NCI-H345 treated with DMSO at 0.1 percent for 48 hours (cell line): ENCODE measurements around the gene ADRA2A.

Source experiments
- DNase-seq: peaks from one replicate; lab custom pipeline; 2025; ENCODE audit not compliant: unreplicated experiment; lab: John Stamatoyannopoulos, UW

Gene ADRA2A

DNA sequence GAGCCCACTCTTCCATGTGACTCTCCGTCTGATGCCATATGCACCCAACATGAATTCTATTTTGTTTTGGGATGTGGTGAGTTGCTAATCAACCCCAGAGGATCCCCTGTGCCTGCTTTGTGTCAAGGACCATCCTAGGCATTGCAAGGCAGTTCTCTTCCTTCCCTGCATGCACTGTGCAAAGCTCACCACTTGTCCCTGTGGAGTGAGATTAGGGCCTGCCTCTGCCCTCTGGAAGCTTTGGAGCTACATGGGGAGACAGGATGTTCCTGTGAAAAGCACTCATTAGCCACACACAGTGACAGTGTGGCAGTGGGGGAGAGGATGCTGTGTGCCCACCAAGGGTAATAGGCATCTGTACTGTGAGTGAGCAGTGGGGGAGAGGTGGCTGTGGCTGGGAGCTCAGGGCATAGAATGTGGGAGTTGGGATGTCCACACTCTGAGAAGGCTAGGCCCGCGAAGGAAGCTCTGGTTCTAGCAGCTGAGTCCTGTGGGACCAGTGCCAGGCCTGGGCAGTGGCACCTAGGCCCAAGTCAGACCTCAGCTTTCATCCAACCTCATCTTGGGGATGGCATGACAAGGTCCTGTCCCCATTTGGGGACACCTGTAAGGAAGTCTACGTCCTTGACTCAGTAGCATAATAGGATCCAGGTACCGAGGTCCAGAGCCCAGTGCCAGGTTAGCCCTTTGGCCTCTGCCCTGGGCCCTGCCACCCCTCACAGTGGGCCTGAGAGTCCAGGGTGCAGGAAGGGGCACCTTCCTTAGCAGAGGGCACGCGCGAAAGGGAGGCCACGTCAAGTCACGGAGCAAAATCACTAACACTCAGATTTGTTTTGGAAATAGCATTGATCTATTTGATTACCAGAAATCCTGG lies 6.6 kb downstream of the ADRA2A start:
- no peak for DNase-seq

- no peak for DNase-seq
Observed at GRCh38 chr10:111084366-111085255, 7.8 kb downstream of the ADRA2A start.

DNA sequence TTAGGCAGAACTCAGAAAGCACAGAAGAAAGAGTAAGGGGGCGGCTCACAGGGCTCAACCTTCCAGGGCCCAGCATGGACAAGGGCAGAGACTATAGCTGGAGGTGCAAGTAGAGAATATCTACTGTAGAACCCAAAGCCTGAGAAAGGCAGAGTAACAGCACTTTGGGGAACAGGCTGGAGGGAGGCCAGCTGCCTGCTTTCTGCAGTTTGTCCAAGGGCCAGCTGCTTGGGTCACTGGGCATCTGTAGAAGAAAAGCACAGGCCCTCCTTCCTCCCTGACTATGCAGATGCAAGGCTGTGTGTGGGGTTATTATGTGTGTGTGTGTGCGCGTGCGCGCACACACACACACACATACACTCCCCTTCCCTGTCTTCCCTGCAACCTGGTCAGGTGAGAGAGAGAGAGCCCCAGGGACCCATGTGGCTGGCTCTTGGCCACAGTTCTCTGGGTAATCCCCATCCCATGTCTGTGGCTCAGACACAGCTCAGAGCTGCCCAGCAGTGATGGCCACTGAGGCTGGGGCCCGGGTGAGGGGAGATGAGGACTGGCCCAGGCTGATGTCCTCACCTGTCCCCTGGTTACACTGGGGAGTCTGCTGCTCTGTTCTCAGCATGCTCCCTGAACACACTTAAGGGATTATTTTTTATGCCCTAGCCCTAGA lies 9.0 kb downstream of the ADRA2A start:
- DNase-seq, result no peak

DNA sequence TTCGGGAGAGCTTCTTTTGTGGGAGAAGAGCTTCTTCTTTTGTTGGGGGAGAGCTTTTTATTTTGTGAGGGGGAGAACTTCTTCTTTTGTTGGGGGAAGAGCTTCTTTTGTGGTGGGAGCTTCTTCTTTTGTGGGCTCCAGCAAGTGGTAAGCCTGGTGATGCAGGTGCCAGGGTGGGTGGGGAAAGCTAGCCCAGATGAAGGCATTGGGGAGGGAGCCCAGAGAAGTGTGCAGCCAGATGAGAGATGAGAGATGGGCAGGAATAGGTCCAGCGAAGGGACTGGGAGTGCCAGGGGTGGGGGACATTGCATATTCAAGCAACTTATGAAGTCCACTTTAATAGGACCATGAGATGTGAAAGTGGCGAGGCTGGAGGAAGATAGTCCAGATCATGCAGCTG lies 9.7 kb downstream of the ADRA2A start:
- no peak for DNase-seq

DNA sequence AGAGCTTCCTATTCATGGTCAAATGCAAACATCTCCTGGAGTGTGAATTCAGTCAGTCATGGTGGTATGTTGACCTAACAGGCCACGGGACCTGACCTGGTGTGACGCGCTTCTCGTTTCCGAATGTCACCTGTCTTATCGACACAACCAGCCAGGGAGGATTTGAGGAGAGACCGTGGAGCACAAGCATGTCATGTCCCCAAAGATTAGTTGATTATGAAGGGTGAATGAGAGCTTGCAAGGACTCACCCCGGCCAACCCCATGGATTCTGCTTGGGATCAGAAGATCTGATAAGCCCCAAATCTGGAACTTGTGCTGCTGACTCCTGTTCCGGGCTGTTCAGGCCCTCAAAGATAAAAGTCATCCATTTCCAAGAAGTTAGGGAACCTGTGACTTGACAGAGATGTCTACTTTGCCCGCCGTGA lies 10.5 kb downstream of the ADRA2A start:
- no peak for DNase-seq

- no peak for DNase-seq
Observed at GRCh38 chr10:111087968-111088505, 11.2 kb downstream of the ADRA2A start.

DNA sequence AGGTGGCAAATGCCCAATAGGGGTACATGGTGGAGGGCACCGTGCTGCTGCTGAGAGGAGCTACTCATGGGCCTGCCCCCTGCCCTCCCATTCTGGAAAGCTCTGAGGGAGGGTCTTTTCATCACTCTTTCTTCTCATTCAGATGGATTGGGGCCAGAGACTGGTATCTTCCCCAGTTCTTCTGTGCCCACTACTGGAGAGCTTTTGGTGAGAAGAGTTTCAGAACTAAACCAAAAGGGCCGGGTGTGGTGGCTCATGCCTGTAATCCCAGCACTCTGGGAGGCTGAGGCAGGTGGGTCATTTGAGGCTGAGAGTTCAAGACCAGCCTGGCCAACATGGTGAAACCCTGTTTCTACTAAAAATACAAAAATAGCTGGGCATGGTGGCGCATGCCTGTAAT lies 12.5 kb downstream of the ADRA2A start:
- no peak for DNase-seq

DNA sequence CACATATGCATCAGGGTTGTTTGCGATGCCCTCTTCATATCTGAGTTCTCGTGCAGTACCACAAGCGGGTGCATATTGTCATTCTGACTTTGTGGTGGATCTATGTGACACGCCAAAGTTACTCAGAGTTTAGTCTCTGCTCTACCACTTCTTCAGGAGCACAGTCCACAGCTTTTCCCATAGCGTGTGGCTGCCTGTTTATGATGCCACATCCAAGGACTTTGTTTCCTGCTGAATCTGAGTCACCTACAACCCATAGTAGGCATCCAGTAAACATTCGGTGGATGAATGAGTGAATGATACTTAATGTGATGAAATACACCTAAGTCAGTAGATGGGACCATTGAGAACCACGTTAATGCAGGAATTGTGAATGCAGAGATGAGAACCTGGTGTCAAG lies 15.0 kb downstream of the ADRA2A start:
- DNase-seq, result no peak

- no peak for DNase-seq
Observed at GRCh38 chr10:111093741-111094380, 17.0 kb downstream of the ADRA2A start.

DNA sequence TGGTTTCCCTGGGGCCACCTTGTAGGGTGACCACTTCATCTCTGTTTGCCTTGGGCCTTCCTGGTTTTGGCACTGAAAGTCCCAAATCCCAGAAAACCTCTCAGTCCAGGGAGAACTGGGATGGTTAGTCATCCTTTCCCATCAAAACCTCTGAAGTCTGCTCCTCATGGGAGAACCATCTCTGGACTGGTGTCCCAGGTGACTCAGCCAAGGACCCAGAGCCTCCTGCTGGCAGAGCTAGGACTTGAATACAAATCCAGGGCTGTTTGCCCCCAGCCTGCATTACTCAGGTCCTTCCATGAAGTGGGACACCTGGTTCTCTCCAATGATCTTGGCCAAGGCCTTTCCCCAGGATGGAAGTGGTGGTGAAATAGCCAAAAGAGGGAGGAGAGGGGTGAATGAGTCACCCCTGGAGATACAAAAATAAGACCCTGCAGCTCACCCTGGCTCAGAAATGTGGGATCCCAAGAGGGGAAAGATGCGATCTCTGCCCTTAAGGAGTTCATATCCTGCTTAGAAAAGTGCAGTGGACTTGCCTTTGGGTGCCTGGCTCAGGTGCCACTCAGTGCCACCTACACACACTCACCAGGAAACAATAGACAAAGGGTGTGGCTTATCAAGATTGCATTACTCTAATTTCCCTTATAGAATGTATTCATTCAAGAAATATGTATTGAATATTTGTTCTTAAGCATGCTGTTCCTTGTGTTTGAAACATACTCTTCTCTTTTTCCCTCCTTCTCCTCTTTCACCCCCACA lies 22.0 kb downstream of the ADRA2A start:
- DNase-seq, result no peak

DNA sequence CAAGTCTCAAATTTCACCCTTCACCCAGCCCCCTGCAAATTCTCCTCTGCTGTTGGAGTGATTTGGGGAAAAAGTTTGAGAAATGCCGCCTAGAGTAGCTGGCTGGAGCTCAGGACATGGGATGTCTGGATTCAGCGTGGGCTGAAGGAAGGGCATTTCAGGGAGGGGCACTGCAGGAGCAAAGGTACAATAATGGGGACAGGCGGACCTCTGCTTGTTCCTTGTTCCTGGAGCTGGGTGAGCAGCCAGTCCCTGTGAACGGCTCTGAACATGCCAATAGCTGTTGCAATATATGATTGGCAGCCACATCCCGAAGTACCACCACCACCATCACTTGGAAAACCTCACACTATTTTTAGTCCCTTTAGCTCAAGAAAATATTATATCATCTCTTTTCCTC lies 23.4 kb downstream of the ADRA2A start:
- no peak for DNase-seq

GRCh38 chr10:111101796-111102195 lies 25.0 kb downstream of the ADRA2A start:
- no peak for DNase-seq

- no peak for DNase-seq
Observed at GRCh38 chr10:111102359-111102837, 25.6 kb downstream of the ADRA2A start.

- DNase-seq, result no peak
Observed at GRCh38 chr10:111103196-111103840, 26.5 kb downstream of the ADRA2A start.

- DNase-seq, result no peak
Observed at GRCh38 chr10:111104811-111105210, 28.0 kb downstream of the ADRA2A start.

GRCh38 chr10:111106081-111106480 lies 29.3 kb downstream of the ADRA2A start:
- no peak for DNase-seq

DNA sequence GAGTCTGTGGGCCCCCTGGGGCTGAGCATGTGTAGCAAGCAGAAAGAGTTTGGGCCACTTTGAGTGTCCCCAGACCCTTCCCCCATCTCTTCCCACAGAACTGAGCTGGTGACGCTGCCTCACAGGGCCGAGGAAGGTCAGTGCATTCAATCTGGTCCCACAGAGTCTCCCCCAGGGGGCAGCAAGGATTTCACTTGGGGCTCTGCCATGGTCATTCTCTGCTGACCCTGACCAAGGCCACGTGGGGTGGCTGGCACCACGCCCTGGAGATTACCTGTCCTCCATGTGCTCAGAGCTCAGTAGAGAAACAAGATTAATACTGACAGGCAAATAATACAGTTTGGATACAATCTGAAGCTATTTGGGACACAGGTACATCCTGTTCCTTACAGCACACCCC lies 30.2 kb downstream of the ADRA2A start:
- no peak for DNase-seq

DNA sequence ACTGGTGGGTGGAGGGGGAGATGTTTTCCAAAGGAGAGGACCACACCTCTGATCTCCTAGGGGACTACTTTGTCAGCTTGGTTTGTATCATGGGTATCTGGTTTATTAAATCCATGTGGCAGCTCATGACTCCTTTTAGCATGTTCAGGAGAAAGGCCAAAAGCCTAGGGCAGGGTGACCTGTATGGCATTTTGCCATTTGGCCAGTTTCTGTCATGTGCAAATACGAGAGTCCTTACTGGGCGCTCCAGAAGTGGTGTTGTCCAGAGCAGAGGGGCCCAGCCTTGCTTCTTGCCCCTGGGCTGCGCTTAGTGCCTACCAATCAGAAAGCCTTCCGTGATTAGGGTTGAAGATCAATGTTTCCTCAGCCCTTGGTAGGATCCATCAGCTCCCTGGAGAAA lies 31.0 kb downstream of the ADRA2A start:
- DNase-seq, result no peak

DNA sequence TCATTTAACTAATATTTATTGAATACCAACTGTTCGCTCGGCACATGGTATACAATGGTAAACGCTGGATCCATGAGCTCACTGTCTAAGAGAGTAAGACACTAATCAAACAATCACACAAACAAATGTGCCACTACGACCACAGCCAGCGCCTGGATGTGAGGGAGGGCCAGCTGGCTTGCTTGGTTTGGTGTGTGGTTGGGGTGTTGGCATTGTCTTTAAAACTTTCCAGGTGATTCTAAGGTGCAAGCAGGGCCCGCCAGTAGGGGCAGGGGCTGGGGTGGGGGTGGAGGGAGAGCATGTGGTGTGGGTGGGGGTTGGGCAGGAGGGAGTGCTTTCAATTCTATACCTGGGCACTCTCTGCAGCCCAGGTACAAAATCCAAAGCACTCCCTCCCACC lies 31.6 kb downstream of the ADRA2A start:
- no peak for DNase-seq
